ENCODE measurements around the gene SLF1.

The SLF1 gene

DNA sequence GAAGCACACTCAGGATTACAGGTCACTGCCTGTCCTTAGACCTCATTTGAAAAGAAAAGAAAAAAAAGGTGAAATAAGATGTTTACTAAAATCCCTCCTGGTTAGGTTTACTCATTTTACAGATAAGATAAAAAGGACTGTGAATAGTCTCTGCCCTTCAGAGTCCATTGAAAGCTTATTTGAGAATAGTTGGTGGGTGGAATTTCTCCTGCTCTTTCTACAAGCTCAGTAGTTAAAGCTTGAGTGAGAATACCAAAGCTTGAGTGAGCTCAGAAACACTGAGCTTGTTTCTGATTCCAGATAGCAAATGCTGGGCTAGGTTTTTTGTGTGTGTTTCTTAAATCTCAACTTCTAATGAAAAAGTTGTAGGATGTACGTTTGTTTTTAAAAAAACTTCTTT lies 106.7 kb downstream of the SLF1 start:
- no peaks in the 10 kb centered on the region for H3K36me3 ChIP-seq (ENCODE audit: control insufficient read depth, low read length)
- no peaks in the 10 kb centered on the region for H4K20me1 ChIP-seq (ENCODE audit: control insufficient read depth, insufficient read depth, low read depth, low read length)
- no peaks in the 10 kb centered on the region for H3K9me2 ChIP-seq (replicated peaks; ENCODE audit: control insufficient read depth, low read length)
- no peaks in the 10 kb centered on the region for H3K9me3 ChIP-seq (ENCODE audit: control insufficient read depth, insufficient read depth, low read length)
- H3K4me2 ChIP-seq (ENCODE audit: low read length): no peak overlapping the region
- H3K27ac ChIP-seq (ENCODE audit: low read depth, low read length): no peak overlapping the region
- no peaks in the 10 kb centered on the region for H3K79me2 ChIP-seq (ENCODE audit: control insufficient read depth, low read length)
- TF ChIP-seq EZH2phosphoT487 (IDR thresholded peaks at IDR 0.05; ENCODE audit: borderline replicate concordance, low read length): no peak
- TF ChIP-seq, protein P1, sequence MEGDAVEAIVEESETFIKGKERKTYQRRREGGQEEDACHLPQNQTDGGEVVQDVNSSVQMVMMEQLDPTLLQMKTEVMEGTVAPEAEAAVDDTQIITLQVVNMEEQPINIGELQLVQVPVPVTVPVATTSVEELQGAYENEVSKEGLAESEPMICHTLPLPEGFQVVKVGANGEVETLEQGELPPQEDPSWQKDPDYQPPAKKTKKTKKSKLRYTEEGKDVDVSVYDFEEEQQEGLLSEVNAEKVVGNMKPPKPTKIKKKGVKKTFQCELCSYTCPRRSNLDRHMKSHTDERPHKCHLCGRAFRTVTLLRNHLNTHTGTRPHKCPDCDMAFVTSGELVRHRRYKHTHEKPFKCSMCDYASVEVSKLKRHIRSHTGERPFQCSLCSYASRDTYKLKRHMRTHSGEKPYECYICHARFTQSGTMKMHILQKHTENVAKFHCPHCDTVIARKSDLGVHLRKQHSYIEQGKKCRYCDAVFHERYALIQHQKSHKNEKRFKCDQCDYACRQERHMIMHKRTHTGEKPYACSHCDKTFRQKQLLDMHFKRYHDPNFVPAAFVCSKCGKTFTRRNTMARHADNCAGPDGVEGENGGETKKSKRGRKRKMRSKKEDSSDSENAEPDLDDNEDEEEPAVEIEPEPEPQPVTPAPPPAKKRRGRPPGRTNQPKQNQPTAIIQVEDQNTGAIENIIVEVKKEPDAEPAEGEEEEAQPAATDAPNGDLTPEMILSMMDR (IDR thresholded peaks at IDR 0.05; ENCODE audit: low read depth, low read length, poor library complexity, severe bottlenecking): no peak
- H3K4me1 ChIP-seq (ENCODE audit: control insufficient read depth, low read length): no peaks in the 10 kb centered on the region
- no peaks in the 10 kb centered on the region for H3F3A ChIP-seq (ENCODE audit: control insufficient read depth, insufficient read depth)
- H3K27me3 ChIP-seq (ENCODE audit: control insufficient read depth, low read length): peaks cover 10% of the 10 kb centered on the region; the same call in 1 of the 2 replicates
- H3K4me3 ChIP-seq (ENCODE audit: low read length): no peak overlapping the region

- H3K4me1 ChIP-seq (ENCODE audit: control insufficient read depth, low read length): no peaks in the 10 kb centered on the region
- no peak overlapping the region for H3K4me2 ChIP-seq (ENCODE audit: low read length)
- no peaks in the 10 kb centered on the region for H3K9me3 ChIP-seq (ENCODE audit: control insufficient read depth, insufficient read depth, low read length)
- no peaks in the 10 kb centered on the region for H3K27me3 ChIP-seq (ENCODE audit: control insufficient read depth, low read length)
- TF ChIP-seq, protein P1 (IDR thresholded peaks at IDR 0.05; ENCODE audit: low read depth, low read length, poor library complexity, severe bottlenecking): no peak
- TF ChIP-seq EZH2phosphoT487 (IDR thresholded peaks at IDR 0.05; ENCODE audit: borderline replicate concordance, low read length): no peak
- H3F3A ChIP-seq (ENCODE audit: control insufficient read depth, insufficient read depth): no peaks in the 10 kb centered on the region
- H3K36me3 ChIP-seq (ENCODE audit: control insufficient read depth, low read length): no peaks in the 10 kb centered on the region
- H3K4me3 ChIP-seq (ENCODE audit: low read length): no peak overlapping the region
- H3K9me2 ChIP-seq (replicated peaks; ENCODE audit: control insufficient read depth, low read length): no peaks in the 10 kb centered on the region
- H4K20me1 ChIP-seq (ENCODE audit: control insufficient read depth, insufficient read depth, low read depth, low read length): no peaks in the 10 kb centered on the region
- H3K27ac ChIP-seq (ENCODE audit: low read depth, low read length): no peak overlapping the region
- H3K79me2 ChIP-seq (ENCODE audit: control insufficient read depth, low read length): no peaks in the 10 kb centered on the region
Observed at GRCh38 chr5:94731471-94731870, 113.0 kb downstream of the SLF1 start.

- H3K4me3 ChIP-seq (ENCODE audit: low read length): no peak overlapping the region
- TF ChIP-seq, protein P1 (IDR thresholded peaks at IDR 0.05; ENCODE audit: low read depth, low read length, poor library complexity, severe bottlenecking): no peak
- no peak for TF ChIP-seq EZH2phosphoT487 (IDR thresholded peaks at IDR 0.05; ENCODE audit: borderline replicate concordance, low read length)
- H3K79me2 ChIP-seq (ENCODE audit: control insufficient read depth, low read length): no peaks in the 10 kb centered on the region
- H3F3A ChIP-seq (ENCODE audit: control insufficient read depth, insufficient read depth): no peaks in the 10 kb centered on the region
- H3K4me1 ChIP-seq (ENCODE audit: control insufficient read depth, low read length): 0 out of 2 replicates have a peak, but pooled peaks cover 2% of the 10 kb centered on the region
- H3K36me3 ChIP-seq (ENCODE audit: control insufficient read depth, low read length): no peaks in the 10 kb centered on the region
- H3K9me3 ChIP-seq (ENCODE audit: control insufficient read depth, insufficient read depth, low read length): no peaks in the 10 kb centered on the region
- H4K20me1 ChIP-seq (ENCODE audit: control insufficient read depth, insufficient read depth, low read depth, low read length): no peaks in the 10 kb centered on the region
- H3K27me3 ChIP-seq (ENCODE audit: control insufficient read depth, low read length): no peaks in the 10 kb centered on the region
- no peaks in the 10 kb centered on the region for H3K9me2 ChIP-seq (replicated peaks; ENCODE audit: control insufficient read depth, low read length)
- H3K4me2 ChIP-seq (ENCODE audit: low read length): no peak overlapping the region
- H3K27ac ChIP-seq (ENCODE audit: low read depth, low read length): no peak overlapping the region
Observed at GRCh38 chr5:94736498-94736897, 118.0 kb downstream of the SLF1 start.

All from DOHH2 (cell line).